H4 (cell line): ENCODE results near the gene IL22RA1. TPM values are rescaled to one million over a fixed set of nuclear protein-coding genes. Genes with fewer than 3 reads are reported as not detected.

Experiments
- DNase-seq: peaks from one replicate; pipeline ENCODE4 v3.0.0-alpha.2; 2015; ENCODE audit warnings: low spot score
- total RNA-seq: library from RNA; depleted of rRNA; stranded (reverse); fragments of >200 nt; shearing (Covaris generic); gene quantifications from 2 replicates; pipeline ENCODE4 v1.2.3, GENCODE V29; 2014

Gene IL22RA1
- total RNA-seq, 1 experiment from 2014 or later: 0.85 TPM

GRCh38 chr1:24167008-24167407 lies 24.1 kb upstream of the IL22RA1 start:
- DNase-seq: no peak

GRCh38 chr1:24165500-24165899 lies 22.6 kb upstream of the IL22RA1 start:
- no peak for DNase-seq

GRCh38 chr1:24164004-24164403 lies 21.1 kb upstream of the IL22RA1 start:
- no peak for DNase-seq

DNA sequence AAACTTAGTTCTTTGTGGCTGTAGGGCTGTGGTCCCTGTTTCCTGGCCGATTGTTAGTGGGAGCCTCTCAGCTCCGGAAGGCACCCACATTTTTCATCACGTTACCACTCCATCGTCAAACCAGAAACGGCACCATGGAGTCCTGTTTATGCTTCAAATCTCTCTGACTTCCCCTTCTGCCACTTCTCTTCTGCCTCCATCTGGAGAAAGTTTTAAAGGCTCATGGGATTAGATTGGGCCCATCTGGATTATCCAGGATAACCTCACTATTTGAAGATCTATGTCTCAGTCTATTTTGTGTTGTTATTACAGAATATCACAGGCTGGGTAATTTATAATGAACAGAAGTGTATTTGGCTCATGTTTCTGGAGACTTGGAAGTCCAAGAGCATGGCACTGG lies 19.3 kb upstream of the IL22RA1 start:
- no peak for DNase-seq

GRCh38 chr1:24161270-24161669 lies 18.3 kb upstream of the IL22RA1 start:
- DNase-seq: no peak

- no peak for DNase-seq
Observed at GRCh38 chr1:24159366-24159765, 16.4 kb upstream of the IL22RA1 start.

GRCh38 chr1:24157918-24158481 lies 15.1 kb upstream of the IL22RA1 start:
- no peak for DNase-seq

DNA sequence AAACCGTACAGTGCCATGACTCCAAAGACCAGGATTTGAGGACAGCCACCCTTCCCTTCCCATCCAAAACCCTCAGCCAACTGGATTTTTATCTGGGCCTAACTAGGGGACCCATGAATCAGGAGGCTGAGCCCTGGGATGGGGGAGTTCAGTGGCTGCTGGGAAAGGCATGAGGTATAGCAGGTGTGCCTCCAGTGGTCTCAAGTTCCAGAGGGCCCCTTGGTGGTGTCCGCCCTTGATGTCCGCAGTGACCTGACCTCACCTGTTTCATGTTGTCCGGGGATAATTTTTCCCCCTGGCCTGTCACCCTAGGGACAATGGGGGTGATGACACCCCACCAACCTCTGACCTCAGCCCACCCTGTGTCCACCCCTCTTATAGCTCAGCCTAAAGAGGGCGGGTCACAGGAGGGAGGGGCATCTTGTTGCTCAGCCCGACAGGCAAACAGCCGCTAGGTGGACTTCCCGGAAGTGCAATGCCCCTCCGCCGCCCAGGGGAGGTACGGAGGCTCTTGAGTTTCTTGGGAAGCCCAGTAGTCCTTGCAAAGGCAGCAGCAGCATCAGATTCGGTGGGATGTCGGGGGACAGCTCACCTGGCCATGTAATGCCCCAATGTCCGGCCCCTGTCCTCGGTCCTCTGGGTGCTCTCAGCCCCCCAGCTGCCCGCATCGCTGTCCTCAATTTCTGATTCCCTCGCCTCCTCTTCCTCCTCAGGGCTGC lies 13.8 kb upstream of the IL22RA1 start:
- no peak for DNase-seq

DNA sequence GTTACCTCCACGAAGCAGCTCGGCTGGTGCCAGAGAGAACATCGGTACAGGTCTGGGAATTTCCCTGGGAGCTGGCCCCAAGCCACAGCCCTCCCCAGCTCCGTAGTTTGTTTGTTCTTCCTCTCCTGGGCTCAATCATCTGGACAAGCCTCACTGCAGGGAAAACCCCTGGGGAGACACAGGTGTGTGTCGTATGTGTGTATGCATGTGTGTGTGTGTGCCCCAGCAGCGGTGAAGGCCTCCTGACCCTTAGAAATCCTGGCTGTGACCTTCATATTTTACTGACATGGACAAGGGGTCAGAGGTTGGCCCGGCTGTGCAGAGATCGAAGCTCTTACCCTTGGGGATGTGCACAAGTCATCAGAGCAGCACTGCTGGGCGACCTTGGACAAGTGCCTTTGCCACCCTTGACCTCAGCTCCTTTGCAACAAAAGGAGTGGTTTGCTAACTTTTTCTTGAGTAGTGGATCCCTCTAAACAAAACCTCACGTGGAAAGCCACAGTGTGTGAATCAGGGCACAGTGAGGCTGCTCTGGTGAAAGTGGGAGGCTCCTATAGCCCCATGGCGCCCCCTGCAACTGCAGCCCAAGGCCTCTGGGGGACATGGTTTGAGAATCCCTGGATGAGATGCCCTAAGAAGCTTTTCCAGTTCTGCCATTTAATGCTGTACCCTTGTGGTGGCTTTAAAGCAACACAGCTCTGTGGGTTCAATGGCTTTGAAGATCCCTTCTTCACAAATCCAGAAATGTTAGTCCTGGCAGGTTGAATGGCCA lies 12.3 kb upstream of the IL22RA1 start:
- no peak for DNase-seq

DNA sequence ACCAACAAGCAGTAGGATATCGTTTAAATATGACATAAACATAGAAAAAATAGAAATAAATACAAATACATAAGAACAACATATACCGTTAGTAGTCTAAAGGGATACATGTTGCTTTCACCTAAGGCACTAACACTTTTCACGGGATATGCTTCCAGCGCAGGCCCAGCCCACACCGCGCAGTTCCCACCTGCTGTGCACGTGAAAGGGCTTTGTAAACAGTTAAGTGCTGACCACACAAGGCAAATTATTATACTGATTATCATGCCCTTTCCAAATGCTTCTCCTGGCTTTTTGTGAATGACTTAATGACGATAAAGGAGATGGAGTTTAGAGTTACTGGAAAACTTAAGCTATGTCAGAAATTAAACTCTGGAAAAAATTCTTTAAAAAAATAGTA lies 11.3 kb upstream of the IL22RA1 start:
- no peak for DNase-seq

GRCh38 chr1:24152631-24153494 lies 9.9 kb upstream of the IL22RA1 start:
- DNase-seq: no peak

GRCh38 chr1:24151175-24151533 lies 8.2 kb upstream of the IL22RA1 start:
- no peak for DNase-seq

DNA sequence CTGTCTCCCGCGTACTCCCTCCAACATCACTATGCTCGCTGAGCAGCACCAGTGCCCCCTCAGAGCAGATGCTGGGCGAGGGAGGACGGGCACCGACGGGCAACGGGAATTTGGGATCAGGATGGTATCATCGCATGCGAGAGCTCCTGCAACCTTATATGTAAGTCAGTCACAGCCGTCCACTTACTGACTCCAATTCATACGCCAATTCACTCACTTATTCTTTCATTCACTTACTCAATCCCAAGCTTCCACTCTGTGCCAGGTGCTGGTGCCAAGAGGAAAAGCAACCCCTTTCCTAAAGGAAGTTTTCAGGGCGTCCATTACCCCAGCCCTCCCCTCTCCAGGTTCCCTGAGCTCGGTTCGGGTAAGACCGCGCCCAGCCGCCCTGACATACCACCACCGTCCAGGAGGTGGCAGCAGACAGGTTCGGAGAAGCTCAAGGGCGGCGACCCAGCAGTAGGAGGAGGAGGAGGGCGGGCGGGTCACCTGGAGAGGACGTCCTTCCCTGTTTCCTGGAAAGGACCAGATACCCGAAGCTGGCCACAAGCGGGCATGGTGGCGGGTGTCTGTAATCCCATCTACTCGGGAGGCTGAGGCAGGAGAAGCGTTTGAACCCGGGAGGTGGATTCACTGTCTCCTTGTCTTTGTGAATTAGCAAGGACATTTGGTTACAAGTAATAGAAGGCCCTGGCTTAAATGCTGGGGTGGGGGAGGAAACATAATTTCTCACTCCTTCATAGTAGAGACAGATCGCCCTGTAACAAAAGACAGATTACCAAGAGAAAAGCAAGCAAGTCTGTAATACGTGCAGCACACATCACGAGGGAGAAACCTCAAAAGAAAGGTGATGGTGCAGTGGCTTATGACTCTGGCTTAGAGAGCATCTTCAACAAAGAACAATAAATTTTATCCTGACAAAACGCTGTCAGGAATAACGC lies 7.6 kb upstream of the IL22RA1 start:
- DNase-seq: peak; percentile 84

GRCh38 chr1:24149866-24150233 lies 6.9 kb upstream of the IL22RA1 start:
- peak; percentile 56 for DNase-seq

GRCh38 chr1:24147816-24148215 lies 4.9 kb upstream of the IL22RA1 start:
- DNase-seq: no peak

GRCh38 chr1:24147194-24147593 lies 4.3 kb upstream of the IL22RA1 start:
- DNase-seq: no peak

DNA sequence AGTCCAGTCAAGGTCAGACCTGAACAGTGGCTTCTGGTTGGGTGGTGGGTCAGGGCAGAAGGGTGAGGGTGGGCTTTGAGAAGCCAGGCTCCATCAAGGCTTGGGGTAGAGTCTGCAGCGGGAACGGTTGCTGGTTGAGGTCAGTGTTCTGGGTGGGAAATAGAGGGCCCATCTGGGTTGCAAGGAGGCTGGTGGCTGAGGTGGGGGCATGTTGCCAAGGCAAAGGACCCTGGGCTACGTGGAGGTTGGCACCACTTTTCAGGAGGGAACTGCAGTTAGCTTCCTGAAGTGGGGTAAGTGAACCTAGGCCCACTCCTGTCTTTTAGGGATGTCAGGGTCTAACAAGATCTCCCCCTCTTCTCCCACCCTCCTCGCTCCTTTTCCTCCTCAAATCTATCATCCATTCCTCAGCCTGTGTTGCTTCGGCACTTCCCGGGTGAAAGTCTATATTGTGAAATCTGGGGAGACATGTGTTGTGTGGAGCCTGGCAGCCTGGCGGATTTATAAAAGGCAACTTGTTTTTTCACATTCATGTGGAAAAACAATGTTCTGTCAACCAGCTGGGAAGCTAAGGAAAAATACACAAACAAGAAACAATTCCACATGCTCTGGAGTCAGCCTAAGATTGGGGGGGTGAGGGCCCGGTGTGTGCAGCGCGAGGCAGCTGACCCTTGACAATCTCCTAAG lies 1.5 kb downstream of the IL22RA1 start:
- no peak for DNase-seq

DNA sequence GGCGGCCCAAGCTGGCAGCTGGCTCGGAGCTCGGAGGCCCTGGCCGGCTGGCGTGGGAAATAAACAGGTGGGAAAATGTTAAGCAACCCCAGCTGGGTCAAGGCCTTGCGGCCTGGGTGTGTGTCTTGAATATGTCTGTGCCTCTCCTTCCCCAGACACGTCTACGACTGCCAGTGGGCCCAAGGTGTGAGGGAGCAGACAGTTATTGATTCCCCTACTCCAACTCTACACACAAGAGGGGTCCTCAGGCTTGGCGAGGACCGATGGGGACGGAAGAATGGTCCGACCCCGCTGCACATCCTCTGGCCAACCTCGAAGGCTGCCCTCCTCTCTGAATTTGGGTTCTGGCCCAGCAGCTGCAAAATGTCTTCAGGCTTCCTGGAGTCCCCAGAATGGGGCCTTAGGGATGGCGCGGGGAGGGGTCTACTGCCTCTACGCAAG lies 2.2 kb downstream of the IL22RA1 start:
- DNase-seq: no peak

GRCh38 chr1:24139841-24140425 lies 3.0 kb downstream of the IL22RA1 start:
- DNase-seq: no peak

GRCh38 chr1:24139222-24139489 lies 3.8 kb downstream of the IL22RA1 start:
- no peak for DNase-seq
